HG03280 (cell line): ENCODE results near the gene LZTFL1.

Experiments used
- ATAC-seq: cut with Tn5 transposase; IDR thresholded peaks from one replicate; pipeline ENCODE4 v1.9.1; 2021; ENCODE audit warnings: mild to moderate bottlenecking, moderate library complexity; ENCODE audit not compliant: unreplicated experiment

Gene LZTFL1

GRCh38 chr3:45787551-45787950 lies 54.4 kb downstream of the LZTFL1 start:
- ATAC-seq, result no peak

GRCh38 chr3:45786801-45787495 lies 55.0 kb downstream of the LZTFL1 start:
- ATAC-seq, result no peak

- no peak for ATAC-seq
These were observed 56.2 kb downstream of the LZTFL1 start for GRCh38 chr3:45785605-45786150.

GRCh38 chr3:45783667-45784066 lies 58.3 kb downstream of the LZTFL1 start:
- ATAC-seq, result no peak

- ATAC-seq, result no peak
These were observed 59.5 kb downstream of the LZTFL1 start for GRCh38 chr3:45782381-45782780.

GRCh38 chr3:45781841-45782240 lies 60.1 kb downstream of the LZTFL1 start:
- no peak for ATAC-seq

GRCh38 chr3:45781271-45781670 lies 60.6 kb downstream of the LZTFL1 start:
- ATAC-seq, result no peak

GRCh38 chr3:45779746-45780735 lies 61.9 kb downstream of the LZTFL1 start:
- ATAC-seq, result no peak

- ATAC-seq, result no peak
These were observed 63.1 kb downstream of the LZTFL1 start for GRCh38 chr3:45778761-45779201.

- ATAC-seq, result no peak
These were observed 64.1 kb downstream of the LZTFL1 start for GRCh38 chr3:45777746-45778386.

GRCh38 chr3:45777111-45777745 lies 64.7 kb downstream of the LZTFL1 start:
- no peak for ATAC-seq

- no peak for ATAC-seq
These were observed 65.3 kb downstream of the LZTFL1 start for GRCh38 chr3:45776611-45777010.

- no peak for ATAC-seq
These were observed 65.7 kb downstream of the LZTFL1 start for GRCh38 chr3:45776301-45776595.

- ATAC-seq, result no peak
These were observed 66.2 kb downstream of the LZTFL1 start for GRCh38 chr3:45775571-45776300.

- no peak for ATAC-seq
These were observed 67.1 kb downstream of the LZTFL1 start for GRCh38 chr3:45774581-45775521.

GRCh38 chr3:45773714-45774449 lies 68.0 kb downstream of the LZTFL1 start:
- ATAC-seq, result no peak
